Left renal cortex interstitium (tissue), 4 donors: ENCODE measurements around the gene CTAGE4. TPM values are rescaled to one million over a fixed set of nuclear protein-coding genes. Genes with fewer than 3 reads are reported as not detected.
"Not testable (repeated sequence)": the region's sequence is repeated elsewhere in the genome, so short reads cannot be mapped to it uniquely, and the experiment has no call there.

Experiments
- DNase-seq, 4 donors: peaks; one replicate each; pipeline ENCODE4 v3.0.0-alpha.2; 2013; ENCODE audit warnings: low read depth in 4 of 4, low spot score in 2 of 4, missing footprints in 1 of 4
- polyA plus RNA-seq, 4 donors: library from polyadenylated mRNA; unstranded; fragments of 120-200 nt; gene quantifications; one replicate each; pipeline ENCODE4 v1.2.1, GENCODE V29; 2013; ENCODE audit not compliant: insufficient read length in 4 of 4

Gene CTAGE4
- 10 to 100 TPM in 1 of 4 donors, 1 to 10 TPM in 3; 3.5 to 20.1 (median 5.7) TPM for polyA plus RNA-seq

DNA sequence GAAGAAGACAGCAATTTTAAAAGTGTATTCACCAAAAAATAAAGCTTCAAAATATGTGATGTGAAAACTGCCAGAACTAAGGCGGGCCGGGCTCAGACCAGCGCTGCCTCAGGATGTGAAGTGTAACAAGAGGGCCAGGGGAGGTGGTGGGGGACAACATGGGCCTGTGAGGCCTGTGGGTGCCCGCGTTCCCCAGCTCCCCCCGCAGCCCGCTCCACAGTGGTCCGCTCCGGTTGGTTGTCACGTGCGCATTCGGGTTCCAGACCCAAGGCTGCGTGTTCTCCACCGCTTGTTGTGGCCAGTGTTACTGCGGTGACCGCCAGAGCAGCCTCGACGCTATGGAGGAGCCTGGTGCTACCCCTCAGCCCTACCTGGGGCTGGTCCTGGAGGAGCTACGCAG is at the start of gene CTAGE4:
TSS of gene CTAGE4 (plus strand) at position 301 of the 400 bp plus-strand sequence. CDS start at position 339, 38 bp downstream.
- DNase-seq, result not testable (repeated sequence)

DNA sequence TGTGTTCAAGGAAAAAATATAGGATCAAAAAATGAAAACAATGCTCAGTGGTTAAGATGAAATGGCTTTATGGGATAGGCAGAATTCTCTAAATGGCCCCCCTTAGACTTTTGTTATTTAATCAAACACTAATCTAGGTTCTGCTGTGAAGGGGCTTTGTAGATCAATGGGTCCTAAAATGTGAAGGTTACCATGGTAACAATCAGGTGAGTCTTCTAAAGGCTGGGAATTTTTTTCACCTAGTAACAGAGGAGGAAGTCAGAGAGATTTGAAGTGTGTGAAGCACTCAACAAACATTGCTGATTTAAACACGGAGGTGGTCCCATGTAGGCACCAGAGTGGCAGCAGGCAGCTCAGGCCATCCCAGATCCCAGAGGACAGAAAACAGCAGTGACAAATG is 49.1 kb upstream of the CTAGE4 start:
- DNase-seq, result no peak

- no peak for DNase-seq
These were observed 45.8 kb upstream of the CTAGE4 start for GRCh38 chr7:144137501-144137900.

DNA sequence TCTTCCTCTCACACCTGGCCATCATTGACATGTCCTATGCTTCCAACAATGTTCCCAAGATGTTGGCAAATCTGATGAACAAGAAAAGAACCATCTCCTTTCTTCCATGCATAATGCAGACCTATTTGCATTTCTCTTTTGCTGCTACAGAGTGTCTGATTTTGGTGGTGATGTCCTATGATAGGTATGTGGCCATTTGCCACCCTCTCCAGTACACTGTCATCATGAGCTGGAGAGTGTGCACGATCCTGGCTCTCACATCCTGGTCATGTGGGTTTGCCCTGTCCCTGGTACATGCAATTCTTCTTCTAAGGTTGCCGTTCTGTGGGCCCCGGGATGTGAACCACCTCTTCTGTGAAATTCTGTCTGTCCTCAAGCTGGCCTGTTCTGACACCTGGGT is 41.1 kb upstream of the CTAGE4 start:
- DNase-seq, result no peak

GRCh38 chr7:144144426-144144825 is 38.8 kb upstream of the CTAGE4 start:
- DNase-seq, result no peak

DNA sequence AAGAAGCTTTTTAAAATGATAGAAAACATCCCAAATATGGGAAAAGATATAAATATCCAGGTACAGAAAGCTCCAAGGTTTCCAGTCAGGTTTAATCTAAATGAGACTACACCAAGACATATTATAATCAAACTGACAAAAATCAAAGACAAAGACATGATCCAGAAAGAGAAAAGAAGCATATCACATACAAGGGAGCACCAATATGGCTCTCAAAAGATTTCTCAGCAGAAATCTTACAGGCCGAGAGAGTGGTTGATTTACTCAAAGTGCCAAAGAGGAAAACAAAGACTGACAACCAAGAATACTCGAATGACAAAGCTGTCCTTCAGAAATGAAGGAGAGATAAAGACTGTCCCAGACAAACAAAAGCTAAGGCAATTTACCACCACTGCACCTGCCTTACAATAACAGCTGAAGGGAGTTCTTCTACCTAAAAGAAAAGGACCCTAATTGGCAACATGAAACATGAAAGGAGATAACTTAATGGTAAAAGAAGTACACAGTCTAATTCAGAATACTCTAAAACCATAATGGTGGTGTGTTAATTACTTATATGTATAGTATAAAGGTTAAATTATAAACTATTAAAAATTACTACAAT is 34.9 kb upstream of the CTAGE4 start:
- DNase-seq, result no peak

DNA sequence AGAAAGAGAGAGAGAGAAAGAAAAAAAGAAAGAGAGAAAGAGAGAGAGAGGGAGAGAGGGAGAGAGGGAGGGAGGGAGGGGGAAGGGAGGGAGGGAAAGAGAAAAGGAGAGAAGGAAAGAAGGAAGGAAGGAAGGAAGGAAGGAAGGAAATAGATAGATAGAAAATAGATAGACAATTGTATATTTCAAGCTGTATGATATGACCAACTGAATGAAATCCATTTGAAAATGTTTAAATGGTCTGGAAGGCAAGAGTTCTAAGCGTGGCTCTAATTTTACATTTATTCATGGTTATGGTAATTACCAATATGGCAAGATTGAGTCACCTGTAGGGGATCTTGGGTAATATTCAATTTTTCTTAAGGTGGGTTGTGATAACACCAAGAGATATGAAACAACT is 24.4 kb upstream of the CTAGE4 start:
- DNase-seq, result no peak

DNA sequence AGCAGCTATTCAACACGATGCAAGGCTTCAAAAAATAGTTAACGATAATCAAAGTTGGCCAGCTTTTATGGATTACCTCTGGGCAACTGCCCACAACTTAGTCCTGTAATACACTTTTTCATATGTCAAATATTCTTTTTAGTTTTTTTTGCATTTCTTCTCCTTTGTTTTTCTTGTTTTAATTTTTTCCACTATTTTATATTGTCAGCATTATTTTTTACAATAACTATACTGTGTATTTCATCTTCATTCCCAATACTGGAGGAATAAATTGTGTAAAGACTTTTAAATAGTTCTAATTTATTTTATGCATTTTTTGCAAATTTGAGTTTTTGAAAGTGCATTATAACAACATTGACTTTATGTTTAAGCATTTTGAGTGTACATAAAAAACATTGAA is 18.5 kb upstream of the CTAGE4 start:
- DNase-seq, result no peak

- DNase-seq, result not testable (repeated sequence)
These were observed 11.5 kb upstream of the CTAGE4 start for GRCh38 chr7:144171594-144172350.

DNA sequence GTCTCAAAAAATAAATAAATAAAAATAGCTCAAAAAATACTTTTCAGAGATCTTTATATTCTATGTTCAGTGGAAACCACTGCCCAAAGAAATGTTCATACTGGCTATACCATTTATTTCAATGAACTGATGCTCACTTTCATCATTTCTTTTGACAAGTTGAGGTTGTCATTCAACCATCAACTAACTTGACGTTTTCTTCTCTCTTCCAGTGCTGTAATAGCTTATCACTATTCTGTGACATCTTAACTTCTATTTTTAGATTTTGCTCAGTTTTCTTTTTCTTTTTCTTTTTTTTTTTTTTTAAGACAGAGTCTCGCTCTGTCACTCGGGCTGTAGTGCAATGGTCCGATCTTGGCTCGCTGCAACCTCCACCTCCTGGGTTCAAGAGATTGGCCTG is 8.7 kb upstream of the CTAGE4 start:
- DNase-seq, result no peak

GRCh38 chr7:144178380-144179164 is 4.7 kb upstream of the CTAGE4 start:
- DNase-seq, result peak in 1 of 4 donors; percentile 1

GRCh38 chr7:144179165-144179479 is 4.1 kb upstream of the CTAGE4 start:
- not testable (repeated sequence) for DNase-seq

DNA sequence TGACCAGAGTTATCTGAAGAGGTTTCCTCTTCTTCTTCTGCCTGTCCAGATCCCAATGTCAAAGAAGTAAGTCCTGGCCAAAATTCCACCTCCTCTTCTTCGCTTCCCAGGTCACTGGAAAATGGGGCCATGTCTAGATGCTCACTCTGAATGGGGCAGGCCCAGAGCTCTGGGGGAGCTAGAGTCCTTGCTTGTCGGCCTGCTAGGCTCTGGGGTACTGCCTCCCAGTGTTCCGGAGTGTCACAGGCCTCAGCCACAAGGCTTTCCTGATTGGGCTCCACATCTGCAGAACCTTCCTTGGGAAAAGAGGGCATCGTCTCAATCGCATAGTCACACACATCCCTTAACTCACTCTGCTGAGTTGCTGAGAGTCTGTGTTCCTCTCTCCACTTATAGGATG is 4.6 kb downstream of the CTAGE4 start:
- not testable (repeated sequence) for DNase-seq

- not testable (repeated sequence) for DNase-seq
These were observed 5.4 kb downstream of the CTAGE4 start for GRCh38 chr7:144188578-144189171.

DNA sequence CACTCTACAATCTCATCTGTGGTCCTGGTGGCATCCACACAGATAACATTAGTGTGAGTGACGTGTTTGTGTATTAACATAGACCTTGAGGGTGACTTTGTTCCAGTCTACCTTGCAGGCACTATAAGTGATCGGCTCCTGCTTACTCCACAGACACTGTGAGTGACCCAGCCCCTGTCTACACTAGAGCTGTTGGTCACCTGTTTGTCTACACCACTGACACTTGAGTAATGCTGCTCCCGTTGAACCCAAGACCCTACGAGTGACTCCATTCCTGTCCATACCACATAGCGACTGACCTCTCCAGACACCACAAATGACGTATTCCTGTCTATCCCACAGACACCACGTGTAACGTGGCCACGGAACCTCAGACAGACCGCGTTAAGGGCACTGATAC is 10.5 kb downstream of the CTAGE4 start:
- DNase-seq, result not testable (repeated sequence)

DNA sequence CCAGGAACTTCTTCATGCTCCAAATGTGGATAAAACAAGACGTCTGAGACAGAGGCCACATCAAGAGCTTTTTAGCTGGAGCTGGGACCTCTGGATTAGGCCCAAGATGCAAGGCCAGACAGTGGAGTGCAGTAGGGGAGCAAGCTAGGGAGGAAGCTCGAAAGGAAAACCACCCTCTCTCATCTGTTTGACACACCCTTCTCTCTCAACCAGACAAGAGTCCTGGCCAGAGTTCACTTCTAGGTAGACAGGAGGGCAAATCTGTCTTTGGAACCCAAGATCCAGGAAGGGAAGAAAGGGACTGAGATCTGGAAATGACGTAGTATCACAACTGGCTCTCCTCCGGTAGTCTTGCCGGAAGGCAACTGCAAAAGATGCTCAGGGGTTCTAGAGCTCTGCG is 11.2 kb downstream of the CTAGE4 start:
- DNase-seq, result not testable (repeated sequence)

DNA sequence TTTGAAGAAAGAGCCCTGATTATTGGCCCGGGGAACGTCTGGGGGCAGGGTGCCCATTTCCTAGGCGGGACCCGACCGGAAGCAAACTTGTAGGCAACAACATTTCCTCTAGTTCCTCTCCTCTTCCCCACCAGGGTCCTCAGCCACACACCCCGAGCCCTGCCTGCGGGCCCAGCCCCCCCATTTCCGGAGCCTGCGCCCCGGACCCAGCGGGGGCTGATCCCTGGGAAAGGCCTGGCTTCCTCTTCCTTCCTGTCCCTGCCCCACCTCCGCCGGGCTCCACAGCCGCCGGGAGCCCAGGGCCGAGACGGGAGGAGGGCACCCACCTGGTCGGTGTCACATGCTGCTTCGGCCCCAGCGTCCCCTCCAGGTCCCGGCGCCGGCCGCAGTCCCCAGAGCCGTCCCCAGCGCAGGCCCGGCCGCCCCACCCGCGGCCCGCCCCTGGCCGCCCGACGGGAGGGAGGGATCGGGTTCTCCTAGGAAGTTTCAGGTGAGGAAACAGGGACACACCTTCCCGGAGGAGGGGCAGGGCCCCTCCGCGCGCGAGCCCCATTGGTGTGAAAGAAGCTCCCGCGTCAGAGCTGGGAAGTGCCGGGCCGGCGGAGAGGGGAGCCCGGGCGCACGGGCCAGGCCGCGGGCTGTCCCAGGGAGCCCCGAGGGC is 12.1 kb downstream of the CTAGE4 start, which contains the start of gene ARHGEF35:
TSS of gene ARHGEF35 (minus strand) at position 622 of the 661 bp plus-strand sequence. CDS start 7,450 bp downstream, outside the sequence.
- DNase-seq, result not testable (repeated sequence)

DNA sequence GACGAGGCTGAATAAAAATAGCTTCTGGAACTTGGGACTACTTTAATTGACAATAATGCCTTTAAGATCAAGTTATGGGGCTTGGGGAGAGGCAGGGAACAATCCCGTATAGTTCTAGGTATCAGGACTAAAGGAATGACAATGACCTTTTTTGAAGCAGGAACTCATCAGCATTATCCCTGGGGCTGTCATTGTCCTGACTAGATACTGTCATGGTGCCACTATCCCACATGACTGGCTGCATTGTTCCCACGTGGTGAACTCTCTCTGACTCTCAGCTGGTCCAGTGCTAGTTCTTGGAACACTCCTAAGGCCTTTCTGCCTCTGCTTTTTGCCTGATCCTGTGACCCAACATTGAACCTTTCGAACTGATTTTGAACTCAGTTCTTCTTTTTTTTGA is 15.7 kb downstream of the CTAGE4 start:
- DNase-seq, result not testable (repeated sequence)

GRCh38 chr7:144201978-144202377 is 18.7 kb downstream of the CTAGE4 start:
- not testable (repeated sequence) for DNase-seq

- not testable (repeated sequence) for DNase-seq
These were observed 19.8 kb downstream of the CTAGE4 start for GRCh38 chr7:144203086-144203485.
